HG03175 (cell line): ENCODE measurements around the gene PUSL1.
"Not testable (repeated sequence)": the region's sequence is repeated elsewhere in the genome, so short reads cannot be mapped to it uniquely, and the experiment has no call there.

Experiments used
- ATAC-seq: cut with Tn5 transposase; IDR thresholded peaks from one replicate; pipeline ENCODE4 v1.9.1; 2021; ENCODE audit warnings: mild to moderate bottlenecking, moderate library complexity; ENCODE audit not compliant: unreplicated experiment

PUSL1 gene

DNA sequence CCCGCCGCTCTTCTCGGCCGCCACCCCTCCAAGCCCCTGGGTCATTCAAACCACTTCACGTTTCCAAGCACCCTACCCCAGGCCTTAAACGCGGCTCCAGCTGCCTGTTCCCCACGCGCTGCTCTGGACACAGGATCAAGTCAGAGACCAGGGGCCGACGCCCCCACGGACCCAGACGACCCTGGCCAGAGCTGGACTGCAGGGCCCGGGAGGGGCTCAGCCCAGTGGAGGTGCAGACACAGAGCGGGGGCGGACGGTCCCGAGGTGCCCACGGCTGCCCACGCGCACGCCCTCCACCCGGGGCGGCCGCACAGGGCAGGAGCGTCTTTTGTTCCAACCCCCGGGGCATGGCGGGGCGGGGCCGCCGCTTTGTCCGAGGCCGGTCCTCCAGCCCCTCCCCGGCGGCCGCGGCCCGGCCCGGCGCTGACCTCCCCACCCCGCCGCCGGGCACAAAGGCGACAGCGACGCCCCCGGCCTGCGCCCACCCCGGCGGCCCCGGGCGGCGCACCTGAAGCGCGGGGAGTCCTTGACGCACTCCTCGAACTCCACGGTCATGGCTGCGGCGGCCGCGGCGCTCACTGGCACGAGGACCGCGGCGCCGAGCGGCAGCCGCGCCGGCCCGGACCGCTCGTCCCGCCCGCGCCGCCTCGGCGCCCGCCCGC is 1.0 kb upstream of the PUSL1 start:
- ATAC-seq: no peak

DNA sequence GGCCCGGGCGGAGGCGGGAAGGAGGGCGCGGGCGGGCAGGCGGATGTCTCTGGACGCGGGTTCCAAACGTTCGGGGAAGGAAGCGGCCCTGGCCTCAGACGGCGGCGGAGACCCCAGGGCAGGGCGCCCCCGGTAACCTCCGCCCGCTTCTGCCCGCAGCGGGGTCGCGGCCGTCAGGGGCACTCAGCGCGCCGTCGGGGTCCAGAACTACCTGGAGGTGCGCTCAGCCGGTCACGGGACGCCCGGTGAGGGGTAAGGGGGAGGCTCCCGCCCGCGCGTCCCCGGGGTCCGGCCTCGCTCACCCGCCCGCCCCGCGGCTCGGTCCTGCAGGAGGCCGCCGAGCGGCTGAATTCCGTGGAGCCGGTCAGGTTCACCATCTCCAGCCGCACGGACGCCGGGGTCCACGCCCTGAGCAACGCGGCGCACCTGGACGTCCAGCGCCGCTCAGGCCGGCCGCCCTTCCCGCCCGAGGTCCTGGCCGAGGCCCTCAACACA is 406 bp downstream of the PUSL1 start:
- ATAC-seq: peak; percentile 2

DNA sequence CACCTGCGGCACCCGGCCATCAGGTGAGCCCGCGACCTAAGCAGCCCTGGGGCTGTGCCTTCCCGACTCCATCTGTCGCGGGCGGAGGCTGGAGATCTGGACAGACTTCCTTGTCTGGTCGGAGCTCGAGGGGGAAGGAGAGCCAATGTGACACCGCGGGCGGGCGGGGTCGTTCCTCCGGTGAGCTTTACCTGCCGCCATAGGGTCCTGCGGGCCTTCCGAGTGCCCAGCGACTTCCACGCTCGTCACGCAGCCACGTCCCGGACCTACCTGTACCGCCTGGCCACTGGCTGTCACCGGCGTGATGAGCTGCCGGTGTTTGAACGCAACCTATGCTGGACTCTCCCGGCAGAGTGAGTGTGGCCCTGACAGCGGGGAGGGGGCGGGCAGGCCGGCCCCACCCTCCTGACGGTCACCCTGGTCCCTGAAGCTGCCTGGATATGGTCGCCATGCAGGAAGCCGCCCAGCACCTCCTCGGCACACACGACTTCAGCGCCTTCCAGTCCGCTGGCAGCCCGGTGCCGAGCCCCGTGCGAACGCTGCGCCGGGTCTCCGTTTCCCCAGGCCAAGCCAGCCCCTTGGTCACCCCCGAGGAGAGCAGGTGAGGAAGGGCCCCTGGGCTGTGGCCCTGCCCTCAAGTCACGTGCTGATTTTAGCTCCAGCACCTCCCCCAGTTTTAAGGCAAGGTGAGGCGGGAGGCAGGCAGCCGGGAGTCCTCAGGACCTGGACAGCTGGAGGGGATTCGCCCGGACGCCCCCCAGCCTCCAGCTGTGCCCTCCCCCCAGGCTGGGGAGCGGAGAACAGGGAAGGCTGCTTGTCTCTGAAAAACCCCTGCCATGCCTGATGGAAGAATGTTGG is 1.1 kb downstream of the PUSL1 start:
- no peak for ATAC-seq

DNA sequence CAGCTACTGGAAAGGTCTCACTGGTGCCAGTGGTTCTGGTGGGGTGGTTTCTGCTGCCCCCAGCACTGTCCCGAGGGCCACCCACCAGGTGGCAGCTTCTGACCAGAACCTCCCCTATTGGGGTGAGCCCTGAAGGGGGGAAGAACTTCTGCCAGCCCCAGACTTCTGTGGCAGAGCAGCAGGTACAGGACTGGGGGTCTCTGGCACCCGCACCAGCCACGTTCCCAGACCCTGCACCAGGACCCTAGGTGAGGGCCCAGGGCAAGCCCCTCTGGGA is 1.6 kb downstream of the PUSL1 start:
- ATAC-seq: no peak

DNA sequence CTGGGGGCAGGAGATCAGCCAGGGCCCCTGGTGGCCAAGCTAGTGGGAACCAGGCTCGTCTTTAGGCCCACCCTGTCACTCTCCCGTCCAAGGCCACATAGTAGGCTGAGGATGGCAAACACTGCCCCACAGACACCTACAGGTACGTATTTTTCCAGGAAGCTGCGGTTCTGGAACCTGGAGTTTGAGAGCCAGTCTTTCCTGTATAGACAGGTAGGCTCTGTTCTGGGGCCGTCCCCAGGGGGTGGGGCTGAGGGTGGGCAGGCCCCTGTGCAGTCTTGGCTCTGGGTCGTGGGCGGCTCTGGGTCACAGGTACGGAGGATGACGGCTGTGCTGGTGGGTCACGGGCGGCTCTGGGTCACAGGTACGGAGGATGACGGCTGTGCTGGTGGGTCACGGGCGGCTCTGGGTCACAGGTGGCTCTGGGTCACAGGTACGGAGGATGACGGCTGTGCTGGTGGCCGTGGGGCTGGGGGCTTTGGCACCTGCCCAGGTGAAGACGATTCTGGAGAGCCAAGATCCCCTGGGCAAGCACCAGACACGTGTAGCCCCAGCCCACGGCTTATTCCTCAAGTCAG is 2.2 kb downstream of the PUSL1 start:
- ATAC-seq: no peak

DNA sequence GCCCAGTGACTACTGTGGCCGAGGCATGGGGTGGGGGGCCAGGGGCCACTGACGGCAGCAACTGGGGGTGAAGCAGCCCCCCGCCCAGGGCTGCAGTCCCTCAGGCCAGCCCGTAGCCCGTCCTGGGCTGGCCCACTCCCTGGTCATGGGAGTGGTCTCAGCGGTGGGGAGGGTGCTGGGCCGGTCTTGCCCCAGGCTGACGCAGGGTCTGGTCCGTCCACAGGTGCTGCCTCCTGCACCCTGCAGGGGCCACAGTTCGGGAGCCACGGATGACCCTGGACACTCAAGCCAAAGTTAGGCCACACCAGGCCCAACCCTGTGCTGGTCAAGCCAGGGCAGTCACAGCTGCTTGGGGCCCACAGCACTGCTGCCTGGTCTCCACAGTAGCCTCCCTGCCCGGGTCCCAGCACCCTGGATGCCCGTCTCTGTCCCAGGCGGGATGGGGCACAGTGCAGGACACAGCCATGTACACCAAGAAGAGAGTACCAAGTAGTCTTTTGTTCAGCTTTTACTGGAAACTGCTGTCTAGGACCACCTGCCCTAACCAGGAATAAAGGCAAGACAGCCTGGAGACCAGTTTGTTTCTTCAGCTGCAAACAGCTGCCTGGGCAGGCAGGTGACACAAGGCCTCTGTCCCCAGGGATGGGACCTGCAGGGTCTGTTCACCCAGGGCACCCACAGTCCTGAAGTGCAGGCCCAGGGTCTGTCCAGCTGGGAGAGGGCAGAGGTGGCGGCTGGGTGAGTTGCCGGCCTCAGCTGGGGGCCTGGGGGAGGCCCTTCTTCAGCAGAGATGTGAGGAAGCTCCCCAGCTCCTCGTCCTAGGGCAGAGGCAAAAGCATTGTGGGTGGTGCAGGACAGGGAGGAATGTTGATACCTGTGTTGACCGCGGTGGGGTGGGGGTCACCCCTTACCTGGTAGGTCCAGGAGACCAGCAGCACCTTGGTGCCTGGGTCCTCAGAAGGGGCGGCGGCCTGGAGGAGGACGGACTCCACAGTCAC is 3.0 kb downstream of the PUSL1 start:
- ATAC-seq: no peak

DNA sequence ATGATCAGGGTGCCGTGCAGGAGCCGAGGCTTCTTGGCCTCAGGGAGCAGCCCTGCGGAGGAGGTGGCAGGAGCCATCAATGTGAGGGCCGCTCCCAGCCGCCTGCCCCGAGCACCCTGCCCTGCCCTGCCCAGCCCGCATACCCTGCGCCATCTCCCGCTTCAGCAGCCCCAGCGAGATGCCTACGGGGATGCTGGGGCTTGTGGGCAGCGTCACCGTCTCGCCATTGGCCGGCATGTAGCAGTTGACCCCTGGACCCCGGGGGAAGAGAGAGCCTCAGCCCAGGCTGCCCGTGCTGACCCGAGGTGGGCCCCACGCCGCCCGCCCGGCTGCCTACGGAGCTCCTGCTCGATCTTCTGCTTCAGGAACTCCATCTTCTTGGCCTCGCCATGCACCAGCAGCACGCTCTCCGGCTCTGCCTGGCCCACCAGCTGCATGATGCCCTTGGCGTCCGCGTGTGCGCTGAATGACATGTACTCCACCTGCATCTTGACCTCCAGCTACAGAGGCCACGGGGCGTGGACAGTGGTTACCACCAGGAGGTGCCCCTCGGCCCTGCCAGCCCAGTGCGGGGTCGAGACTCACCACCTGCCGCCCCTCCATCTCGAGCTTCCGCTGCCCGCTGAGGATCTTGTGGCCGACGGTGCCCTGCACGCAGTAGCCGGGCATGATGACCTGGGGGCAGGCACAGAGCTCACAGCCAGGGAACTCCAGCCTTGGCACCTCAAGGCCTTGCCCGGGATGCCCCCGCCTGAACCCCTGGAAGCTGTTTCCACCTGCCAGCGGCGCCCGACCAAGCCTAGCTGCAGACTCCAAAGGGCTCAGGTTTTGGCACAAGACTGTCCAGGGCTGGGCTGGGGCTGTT is 4.3 kb downstream of the PUSL1 start:
- no peak for ATAC-seq

DNA sequence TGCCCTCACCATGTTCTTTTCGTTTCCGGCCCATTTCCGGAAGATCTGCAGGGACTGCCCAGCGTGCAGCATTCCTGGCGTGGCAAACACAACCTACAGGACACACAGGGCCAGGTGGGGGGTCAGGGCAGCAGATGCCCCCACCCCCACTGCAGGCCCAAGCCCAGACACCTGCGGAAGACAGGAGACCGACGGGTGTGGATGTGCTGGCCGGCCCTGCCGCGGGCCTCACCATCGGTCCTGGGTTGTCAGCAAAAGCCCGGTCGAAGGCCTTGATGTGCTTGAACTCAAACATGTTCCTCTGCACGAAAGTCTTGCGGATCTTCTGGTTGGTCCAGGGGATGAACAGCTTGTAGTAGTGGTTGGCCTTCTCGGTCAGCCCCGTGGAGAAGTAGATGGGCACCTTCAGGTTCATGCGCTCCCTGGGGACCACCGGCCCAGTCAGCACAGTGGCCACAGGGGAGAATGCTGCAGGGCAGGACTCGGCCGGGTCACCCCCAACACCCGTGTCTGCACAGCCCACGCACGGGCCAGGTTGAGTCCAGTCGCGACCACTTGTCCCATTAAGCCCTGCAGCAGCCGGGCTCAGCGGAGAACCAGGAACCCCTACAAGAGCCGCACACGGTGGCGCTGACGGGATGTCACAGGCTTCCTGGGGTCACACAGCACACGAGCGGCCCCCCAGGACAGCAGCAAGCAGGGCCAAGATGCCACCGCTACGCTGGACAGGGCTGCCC is 5.3 kb downstream of the PUSL1 start:
- no peak for ATAC-seq

DNA sequence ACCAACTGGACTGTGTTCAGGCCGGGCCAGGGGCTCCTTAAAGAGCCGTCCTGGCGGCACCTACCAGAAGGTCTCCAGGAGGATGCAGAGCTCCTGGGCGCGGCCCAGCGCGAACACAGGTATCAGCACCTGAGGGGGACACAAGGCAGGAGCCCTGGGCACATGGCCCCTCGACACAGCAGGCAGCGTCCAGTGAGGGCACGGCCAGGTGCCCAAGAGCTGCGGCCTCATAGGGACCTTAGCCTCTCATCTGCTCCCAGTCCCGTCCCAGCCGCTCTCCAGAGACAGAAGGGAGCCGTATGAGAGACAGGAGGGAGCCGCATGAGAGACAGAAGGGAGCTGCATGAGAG is 5.8 kb downstream of the PUSL1 start:
- no peak for ATAC-seq

DNA sequence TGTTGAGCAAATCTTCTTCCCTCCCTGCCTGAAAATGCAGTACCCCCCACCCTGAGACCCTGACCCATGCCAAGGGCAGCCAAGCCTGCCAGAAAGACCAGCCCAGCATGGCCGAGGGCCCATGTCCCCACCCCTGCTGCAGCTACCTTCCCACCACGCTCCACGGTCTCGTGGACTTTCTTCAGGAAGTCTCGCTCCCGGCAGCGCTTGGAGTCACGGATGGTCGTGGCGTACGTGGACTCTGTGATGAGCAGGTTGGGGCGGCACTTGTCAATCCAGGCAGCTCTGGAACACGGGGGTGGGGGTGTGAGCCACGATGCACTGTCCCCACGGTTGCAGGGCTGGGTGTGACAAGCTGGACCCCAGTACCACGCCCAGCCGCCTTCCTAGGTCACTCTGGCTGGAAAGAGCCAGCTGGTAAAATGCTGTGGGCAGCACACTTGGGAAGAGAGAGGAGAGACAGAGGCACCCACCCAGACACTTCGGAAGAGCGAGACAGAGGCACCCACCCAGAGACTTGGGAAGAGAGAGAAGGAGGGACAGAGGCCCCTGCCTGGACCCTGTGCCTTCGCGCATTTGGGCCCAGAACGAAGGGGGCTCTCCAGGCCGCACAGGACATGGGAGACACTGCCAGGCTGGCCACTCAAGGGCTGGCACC is 6.4 kb downstream of the PUSL1 start:
- no peak for ATAC-seq

DNA sequence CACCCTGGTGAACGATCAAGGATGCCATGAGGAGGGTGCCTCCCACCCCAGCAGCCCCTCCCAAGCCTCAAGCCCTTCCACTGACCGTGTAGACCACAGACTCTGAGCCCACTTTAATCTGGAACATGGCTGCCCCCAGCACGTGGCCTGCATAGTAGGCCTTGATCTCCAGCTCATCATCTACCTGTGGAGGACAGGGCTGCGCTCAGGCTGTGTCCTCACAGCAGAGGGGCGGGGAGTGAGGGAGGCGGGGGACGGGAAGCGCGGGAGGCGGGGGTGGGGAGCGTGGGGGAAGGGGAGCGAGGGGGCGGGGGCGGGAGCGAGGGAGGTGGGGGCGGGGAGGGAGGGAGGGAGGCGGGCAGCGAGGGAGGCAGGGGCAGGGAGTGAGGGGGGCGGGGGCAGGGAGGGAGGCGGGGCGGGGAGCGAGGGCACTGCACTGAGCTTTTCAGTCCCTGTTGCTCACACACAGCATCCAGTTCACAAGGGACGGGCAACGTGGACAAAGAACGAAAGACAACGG is 7.1 kb downstream of the PUSL1 start:
- ATAC-seq: no peak

DNA sequence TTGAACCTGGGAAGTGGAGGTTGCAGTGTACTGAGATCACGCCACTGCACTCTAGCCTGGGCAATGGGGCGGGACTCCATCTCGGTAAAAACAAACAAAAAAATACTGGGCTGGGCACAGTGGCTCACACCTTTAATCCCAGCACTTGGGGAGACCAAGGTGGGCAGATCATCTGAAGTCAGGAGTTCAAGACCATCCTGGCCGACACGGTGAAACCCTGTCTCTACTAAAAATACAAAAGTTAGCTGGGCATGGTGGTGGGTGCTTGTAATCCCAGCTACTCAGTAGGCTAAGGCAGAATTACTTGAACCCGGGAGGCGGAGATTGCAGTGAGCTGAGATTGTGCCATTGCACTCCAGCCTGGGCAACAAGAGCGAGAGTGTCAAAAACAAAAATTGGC is 7.8 kb downstream of the PUSL1 start:
- ATAC-seq: not testable (repeated sequence)

DNA sequence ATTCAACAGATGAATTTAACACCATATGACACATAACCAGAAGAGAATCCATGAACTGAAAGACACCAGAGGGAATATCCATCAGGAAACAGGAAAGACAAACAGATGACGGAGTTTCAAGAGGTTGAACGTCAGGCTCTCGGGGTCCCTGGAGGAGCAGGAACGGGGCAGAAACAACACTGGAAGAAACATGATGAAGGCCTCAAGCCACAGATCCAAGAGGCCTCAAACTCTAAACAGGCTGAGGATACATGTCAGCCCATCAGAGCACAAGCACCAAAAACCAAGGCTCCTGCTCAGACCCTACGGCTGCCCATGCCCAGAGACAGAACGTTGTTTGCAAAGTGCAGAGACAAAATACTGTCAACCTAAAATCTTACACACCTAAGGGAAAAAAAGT is 9.0 kb downstream of the PUSL1 start:
- ATAC-seq: no peak

DNA sequence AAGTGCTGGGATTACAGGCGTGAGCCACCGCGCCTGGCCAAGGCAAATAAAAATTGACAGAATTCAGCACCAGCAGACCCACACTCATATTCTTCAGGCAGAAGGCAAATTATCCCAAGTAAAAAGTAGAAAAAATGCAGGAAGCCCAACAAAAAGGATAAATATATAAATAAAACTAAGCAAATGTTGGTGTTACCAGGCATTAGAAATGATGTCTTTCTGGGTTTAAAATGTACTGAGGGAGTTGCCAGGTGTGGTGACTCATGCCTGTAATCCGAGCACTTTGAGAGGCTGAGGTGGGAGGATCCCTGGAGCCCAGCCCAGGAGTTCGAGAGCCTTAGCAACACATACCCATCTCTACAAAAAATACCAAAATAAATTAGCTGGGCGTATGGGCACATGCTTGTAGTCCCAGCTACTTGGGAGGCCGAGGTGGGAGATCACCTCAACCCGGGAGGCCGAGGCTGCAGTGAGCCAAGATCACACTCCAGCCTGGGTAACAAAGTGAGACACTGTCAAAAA is 9.8 kb downstream of the PUSL1 start:
- no peak for ATAC-seq

DNA sequence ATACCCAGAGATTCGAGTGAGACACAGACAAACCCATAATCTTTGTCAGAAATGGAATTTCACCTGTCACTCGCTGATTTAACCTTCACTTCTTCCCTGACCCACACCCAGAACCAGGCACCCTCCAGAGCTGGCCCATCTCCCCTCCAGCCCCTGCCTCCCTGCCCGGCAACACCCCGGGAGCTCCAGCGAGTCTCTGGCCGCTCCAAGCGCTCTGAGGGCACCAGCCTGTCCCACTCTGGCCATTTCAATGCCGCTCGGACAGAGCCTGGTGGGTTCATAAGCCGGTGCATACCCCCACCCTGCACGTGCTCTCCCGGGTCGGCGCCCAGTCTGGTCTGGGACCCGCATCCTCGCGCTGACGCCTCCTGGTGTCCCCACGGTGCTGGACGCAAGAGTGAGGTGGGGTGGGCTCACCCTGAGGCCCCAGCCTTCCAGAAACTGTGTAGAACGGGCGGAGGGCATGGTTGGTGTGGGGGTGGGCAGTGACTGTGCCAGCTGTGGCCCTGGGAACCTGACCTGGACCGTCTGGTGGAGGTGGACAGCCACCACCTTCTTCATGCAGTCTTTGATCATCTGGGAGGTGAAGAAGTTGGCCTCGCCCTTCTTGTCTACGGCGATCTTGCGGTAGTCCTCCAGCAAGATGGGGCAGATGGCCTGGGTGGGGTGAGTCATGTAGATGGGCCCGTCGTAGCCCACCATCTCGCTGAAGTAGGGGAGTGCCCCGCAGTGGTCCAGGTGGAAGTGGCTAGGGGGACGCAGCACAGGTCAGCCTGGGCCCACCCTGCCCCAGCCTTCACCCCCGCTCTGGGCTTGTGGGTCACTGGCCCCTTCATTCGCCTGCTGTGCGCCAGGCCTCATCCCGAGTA is 10.6 kb downstream of the PUSL1 start:
- no peak for ATAC-seq

DNA sequence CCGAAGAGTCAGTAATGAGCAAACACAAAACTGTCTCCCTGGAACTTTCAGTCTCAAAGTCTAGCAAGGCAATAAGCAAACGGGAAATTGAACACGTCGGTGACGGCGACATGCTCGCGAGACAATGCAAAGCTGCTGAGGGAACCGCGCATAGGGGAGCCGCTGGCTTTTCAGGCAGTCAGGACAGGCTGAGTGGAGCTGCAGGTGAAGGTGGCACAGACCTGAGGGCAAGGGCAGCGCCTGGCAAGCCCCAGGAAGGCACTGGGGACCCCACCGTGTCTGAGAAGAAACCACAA is 11.2 kb downstream of the PUSL1 start:
- ATAC-seq: no peak

DNA sequence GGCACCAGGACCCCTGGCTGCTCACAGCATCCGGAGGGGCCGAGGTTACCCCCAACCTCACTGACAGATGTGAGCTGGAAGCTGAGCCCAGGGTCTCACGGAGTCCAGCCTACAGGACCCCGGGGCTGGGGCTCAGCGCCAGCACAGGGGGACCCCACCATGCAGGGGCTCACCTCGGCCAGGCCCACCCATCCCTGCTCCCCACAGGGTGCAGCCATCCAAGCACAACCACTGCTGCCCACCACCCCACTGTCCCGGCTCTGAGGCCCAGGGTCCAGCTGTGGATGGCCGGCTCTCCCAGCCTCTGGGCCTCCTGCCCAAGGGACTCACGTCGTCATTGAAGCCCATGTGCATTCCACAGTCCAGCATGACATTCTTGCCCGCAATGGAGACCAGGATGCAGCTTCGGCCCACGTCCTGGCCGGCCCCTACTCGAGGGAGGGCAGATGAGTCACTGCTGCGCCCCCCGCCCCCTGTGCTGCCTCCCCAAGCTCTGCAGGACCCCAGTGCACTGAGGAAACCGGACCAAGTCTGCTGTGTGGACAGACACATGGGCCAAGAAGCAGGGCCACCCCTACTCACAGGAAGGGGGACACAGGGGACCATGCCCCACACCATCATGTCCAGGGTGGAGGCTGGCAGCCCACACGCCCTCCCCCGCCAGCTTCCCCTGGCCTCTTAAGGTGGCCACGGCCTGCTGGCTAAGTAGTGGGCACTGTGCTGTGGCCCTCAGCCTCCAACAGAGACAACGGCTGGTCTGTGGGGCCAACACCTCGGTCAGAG is 12.5 kb downstream of the PUSL1 start:
- ATAC-seq: no peak
